GM23248 (cell line): ENCODE data around the gene STX10. TPM values are rescaled to one million over a fixed set of nuclear protein-coding genes. Genes with fewer than 3 reads are reported as not detected.
A peak's percentile ranks its signal among the peaks of the same experiment; 100 is the strongest.

Experiments used
- DNase-seq: peaks from one replicate; pipeline ENCODE4 v3.0.0-alpha.2; 2015
- H2AFZ ChIP-seq: fragments of 200-600 bp; sonication (generic); 2 replicates; pipeline ENCODE4 v1.6.1; 2016; ENCODE audit warnings: antibody characterized with exemption
- H3F3A ChIP-seq: fragments of 200-600 bp; sonication (generic); 2 replicates; pipeline ENCODE4 v1.6.1; 2016; ENCODE audit warnings: mild to moderate bottlenecking, antibody characterized with exemption, mixed run types; ENCODE audit not compliant: insufficient read depth
- H3K27ac ChIP-seq: fragments of 200-600 bp; sonication (generic); 2 replicates; pipeline ENCODE4 v1.5.1; 2016; ENCODE audit warnings: mild to moderate bottlenecking
- H3K27me3 ChIP-seq: fragments of 200-600 bp; sonication (generic); replicated peaks from 2 replicates; pipeline ENCODE4 v1.6.1; 2016; ENCODE audit warnings: mild to moderate bottlenecking; ENCODE audit not compliant: insufficient read depth
- H3K36me3 ChIP-seq: fragments of 200-600 bp; sonication (generic); 2 replicates; pipeline ENCODE4 v1.6.1; 2016; ENCODE audit warnings: low read depth, mild to moderate bottlenecking
- H3K4me1 ChIP-seq: fragments of 200-600 bp; sonication (generic); 2 replicates; pipeline ENCODE4 v1.6.1; 2016; ENCODE audit warnings: mild to moderate bottlenecking; ENCODE audit not compliant: insufficient read depth
- H3K4me2 ChIP-seq: fragments of 200-600 bp; sonication (generic); one replicate; pipeline ENCODE4 v1.6.1; 2016; ENCODE audit warnings: mild to moderate bottlenecking; ENCODE audit not compliant: unreplicated experiment
- H3K4me3 ChIP-seq: fragments of 200-600 bp; sonication (generic); 2 replicates; pipeline ENCODE4 v1.5.1; 2016; ENCODE audit warnings: mild to moderate bottlenecking
- H3K79me2 ChIP-seq: fragments of 200-600 bp; sonication (generic); 2 replicates; pipeline ENCODE4 v1.6.1; 2016; ENCODE audit warnings: mild to moderate bottlenecking; ENCODE audit not compliant: insufficient read depth
- H3K9ac ChIP-seq: fragments of 200-600 bp; sonication (generic); 2 replicates; pipeline ENCODE4 v1.6.1; 2016; ENCODE audit warnings: mild to moderate bottlenecking
- H3K9me2 ChIP-seq: fragments of 200-600 bp; sonication (generic); 2 replicates; pipeline ENCODE4 v1.6.1; 2016; ENCODE audit warnings: mixed run types, mild to moderate bottlenecking, moderate library complexity; ENCODE audit not compliant: insufficient read depth
- H3K9me3 ChIP-seq: fragments of 200-600 bp; sonication (generic); one replicate; pipeline ENCODE4 v1.6.1; 2017; ENCODE audit warnings: low read depth
- H4K20me1 ChIP-seq: fragments of 200-600 bp; sonication (generic); 2 replicates; pipeline ENCODE4 v1.6.0; 2016; ENCODE audit not compliant: insufficient read depth
- EZH2 ChIP-seq: fragments of 200-600 bp; sonication (generic); IDR thresholded peaks from 2 replicates; pipeline ENCODE4 v1.6.1; 2018; ENCODE audit warnings: antibody characterized with exemption, mild to moderate bottlenecking; ENCODE audit not compliant: insufficient read depth, poor library complexity, severe bottlenecking
- EZH2phosphoT487 ChIP-seq: fragments of 200-600 bp; sonication (generic); IDR thresholded peaks from 2 replicates; pipeline ENCODE4 v1.6.1; 2018; ENCODE audit warnings: antibody characterized with exemption, moderate library complexity, mild to moderate bottlenecking, low read depth; ENCODE audit not compliant: insufficient read depth
- WGBS, 2 experiments: methylation state at CpG; one replicate each; pipeline ENCODE4 v1.1.6; 2015 to 2017; ENCODE audit warnings: low lambda C conversion rate in 2 of 2, low coverage in 1 of 2; ENCODE audit errors: missing lambda C conversion rate in 2 of 2; 5-methylcytosine and 5-hydroxymethylcytosine counted together
- in situ Hi-C: fragments of 300-500 bp; cut with MboI; formaldehyde crosslinking; loops from 2 replicates; pipeline ENCODE4 v1.15.0; 2020
- polyA plus RNA-seq: library from polyadenylated mRNA; unstranded; fragments of >200 nt; fragmentation: Nextera tagmentation; extraction: Ambion mirVana; gene quantifications from 2 replicates; pipeline ENCODE4 v1.2.1, GENCODE V29; 2016
- total RNA-seq: library from RNA; depleted of rRNA; stranded (reverse); fragments of >200 nt; shearing (Covaris generic); gene quantifications from 2 replicates; pipeline ENCODE4 v1.2.3, GENCODE V29; 2014

The STX10 gene
- total and polyA plus RNA-seq, 2 experiments from 2014 or later, result 62.4 to 80.5 TPM

DNA sequence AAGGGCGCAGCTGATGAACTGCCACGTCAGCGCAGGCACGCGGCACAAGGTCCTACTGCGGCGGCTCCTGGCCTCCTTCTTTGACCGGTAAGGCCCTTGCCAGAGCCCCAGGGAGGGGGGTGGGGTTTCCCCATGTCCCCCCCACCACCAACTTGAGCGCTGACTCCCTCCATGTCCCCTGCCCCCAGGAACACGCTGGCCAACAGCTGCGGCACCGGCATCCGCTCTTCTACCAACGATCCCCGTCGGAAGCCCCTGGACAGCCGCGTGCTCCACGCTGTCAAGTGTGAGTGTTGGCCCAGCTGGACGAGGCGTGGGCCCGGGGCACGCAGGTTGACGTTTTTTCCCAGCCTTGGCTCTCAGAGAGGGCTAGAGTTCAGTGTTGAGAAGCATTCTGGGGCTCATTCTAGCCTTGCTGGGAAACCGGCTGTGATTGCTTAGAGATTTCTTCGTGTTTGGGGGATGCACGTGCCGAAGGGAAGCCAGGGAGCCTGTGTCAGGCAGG, 12.8 kb downstream of the STX10 start:
- Histone ChIP-seq H3K9ac (no peak overlapping the region), H3K4me2 (no peak overlapping the region), H3K27ac (no peak overlapping the region), H3K27me3 (no peaks in the 10 kb centered on the region), H3K4me3 (no peak overlapping the region), H3K9me2 (no peaks in the 10 kb centered on the region), H3K79me2 (peaks cover 60% of the 10 kb centered on the region), H3F3A (peaks cover 26% of the 10 kb centered on the region), H4K20me1 (peaks cover 10% of the 10 kb centered on the region; the same call in 1 of the 2 replicates), H2AFZ (no peak overlapping the region), H3K36me3 (peaks cover 18% of the 10 kb centered on the region), H3K9me3 (no peaks in the 10 kb centered on the region), H3K4me1 (peaks cover 24% of the 10 kb centered on the region)
- in situ Hi-C loops, result no loop called here
- no peak for TF ChIP-seq EZH2phosphoT487
- TF ChIP-seq EZH2, result no peak
- DNase-seq, result no peak
- 95% methylated on average over 23 to 28 of the region's 28 CpGs for WGBS, 2 experiments

DNA sequence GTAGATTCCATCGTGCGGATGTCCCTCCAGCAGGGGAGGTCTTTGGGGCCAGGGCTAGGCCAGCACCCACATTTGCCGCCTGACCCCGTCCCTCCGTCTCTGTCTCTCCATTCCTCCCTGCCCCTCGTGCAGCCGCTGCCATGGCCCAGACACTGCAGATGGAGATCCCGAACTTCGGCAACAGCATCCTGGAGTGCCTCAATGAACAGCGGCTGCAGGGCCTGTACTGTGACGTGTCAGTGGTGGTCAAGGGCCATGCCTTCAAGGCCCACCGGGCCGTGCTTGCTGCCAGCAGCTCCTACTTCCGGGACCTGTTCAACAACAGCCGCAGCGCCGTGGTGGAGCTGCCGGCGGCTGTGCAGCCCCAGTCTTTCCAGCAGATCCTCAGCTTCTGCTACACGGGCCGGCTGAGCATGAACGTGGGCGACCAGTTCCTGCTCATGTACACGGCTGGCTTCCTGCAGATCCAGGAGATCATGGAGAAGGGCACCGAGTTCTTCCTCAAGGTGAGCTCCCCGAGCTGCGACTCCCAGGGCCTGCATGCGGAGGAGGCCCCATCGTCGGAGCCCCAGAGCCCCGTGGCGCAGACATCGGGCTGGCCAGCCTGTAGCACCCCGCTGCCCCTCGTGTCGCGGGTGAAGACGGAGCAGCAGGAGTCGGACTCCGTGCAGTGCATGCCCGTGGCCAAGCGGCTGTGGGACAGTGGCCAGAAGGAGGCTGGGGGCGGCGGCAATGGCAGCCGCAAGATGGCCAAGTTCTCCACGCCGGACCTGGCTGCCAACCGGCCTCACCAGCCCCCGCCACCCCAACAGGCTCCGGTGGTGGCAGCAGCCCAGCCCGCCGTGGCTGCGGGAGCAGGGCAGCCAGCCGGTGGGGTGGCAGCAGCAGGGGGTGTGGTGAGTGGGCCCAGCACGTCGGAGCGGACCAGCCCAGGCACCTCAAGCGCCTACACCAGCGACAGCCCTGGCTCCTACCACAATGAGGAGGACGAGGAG, 14.8 kb downstream of the STX10 start:
- H3K79me2 ChIP-seq, result peaks cover 78% of the 10 kb centered on the region

DNA sequence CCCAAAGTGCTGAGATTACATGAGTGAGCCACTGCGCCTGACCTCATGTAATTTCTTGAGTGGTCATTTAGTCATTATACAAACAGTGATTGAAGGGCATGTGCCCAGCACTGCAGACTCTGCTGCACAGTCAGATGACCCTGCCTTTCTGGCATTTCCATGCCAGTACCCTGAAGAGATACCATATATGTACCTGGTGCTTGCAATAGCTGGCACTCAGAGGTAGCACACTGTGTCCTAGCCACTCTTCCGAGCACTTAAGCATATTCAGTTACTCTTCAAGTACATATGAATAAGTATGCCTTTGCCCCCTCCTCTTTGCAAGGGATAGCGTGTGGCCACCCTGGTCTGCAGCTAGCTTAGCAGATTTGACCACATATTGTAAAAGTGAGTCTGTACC, 15.5 kb downstream of the STX10 start:
- Histone ChIP-seq H3K4me1 (peaks cover 30% of the 10 kb centered on the region), H3K9me2 (no peaks in the 10 kb centered on the region), H3K27ac (peak overlapping the region; percentile 81; the same call in 1 of the 2 replicates), H3K9ac (no peak overlapping the region), H4K20me1 (peaks cover 10% of the 10 kb centered on the region; the same call in 1 of the 2 replicates), H3K4me3 (no peak overlapping the region), H2AFZ (no peak overlapping the region), H3K4me2 (no peak overlapping the region), H3K9me3 (no peaks in the 10 kb centered on the region), H3K27me3 (no peaks in the 10 kb centered on the region), H3F3A (peaks cover 33% of the 10 kb centered on the region), H3K36me3 (peaks cover 18% of the 10 kb centered on the region), H3K79me2 (peaks cover 86% of the 10 kb centered on the region)
- 94 to 98% methylated on average over 3 of the region's 3 CpGs for WGBS, 2 experiments
- in situ Hi-C loops, result no loop called here
- no peak for TF ChIP-seq EZH2phosphoT487
- no peak for TF ChIP-seq EZH2
- DNase-seq, result peak; percentile 21

More for the DNA sequence above, 14.8 kb downstream of the STX10 start:
- H3K36me3 ChIP-seq, result peaks cover 18% of the 10 kb centered on the region
- H3F3A ChIP-seq, result peaks cover 33% of the 10 kb centered on the region
- WGBS, 2 experiments, result 91 to 92% methylated on average over 48 to 60 of the region's 60 CpGs
- no peak overlapping the region for H2AFZ ChIP-seq
- H3K9me3 ChIP-seq, result no peaks in the 10 kb centered on the region
- no peak overlapping the region for H3K27ac ChIP-seq
- TF ChIP-seq EZH2 (no peak), EZH2phosphoT487 (no peak)
- no peaks in the 10 kb centered on the region for H3K9me2 ChIP-seq
- H3K27me3 ChIP-seq, result no peaks in the 10 kb centered on the region
- H3K4me1 ChIP-seq, result peaks cover 30% of the 10 kb centered on the region
- in situ Hi-C loops, result no loop called here
- H4K20me1 ChIP-seq, result peaks cover 10% of the 10 kb centered on the region; the same call in 1 of the 2 replicates
- DNase-seq, result no peak
- no peak overlapping the region for H3K4me3 ChIP-seq
- no peak overlapping the region for H3K9ac ChIP-seq
- H3K4me2 ChIP-seq, result no peak overlapping the region

DNA sequence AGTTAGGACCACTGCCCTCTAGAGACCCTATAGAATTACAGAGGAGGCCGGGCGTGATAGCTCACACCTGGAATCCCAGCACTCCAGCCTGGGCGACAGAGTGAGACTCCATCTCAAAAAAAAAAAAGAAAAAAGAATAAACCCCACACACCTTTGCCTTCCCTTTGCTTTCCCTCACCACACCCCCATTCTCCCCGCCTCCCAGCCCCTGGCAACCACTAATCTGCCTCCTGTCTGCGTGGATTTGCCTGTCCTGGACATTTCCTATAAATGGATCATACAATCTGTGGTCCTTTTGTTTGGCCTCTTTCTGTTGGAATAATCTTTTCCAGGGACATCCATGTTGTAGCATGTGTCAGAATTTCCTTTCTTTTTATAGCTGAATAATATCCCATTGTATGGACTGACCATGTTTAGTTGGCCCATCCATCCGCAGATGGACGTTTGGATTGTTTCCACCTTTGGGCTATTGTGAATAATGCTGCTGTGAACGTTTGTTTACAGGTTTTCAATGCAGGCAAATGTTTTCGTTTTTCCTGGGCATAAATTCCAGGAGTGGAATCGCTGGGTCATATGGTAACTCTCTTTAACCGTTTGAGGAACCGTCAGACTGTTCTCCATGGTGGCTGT, 16.8 kb downstream of the STX10 start:
- in situ Hi-C loops, result no loop called here
- H3K36me3 ChIP-seq, result peaks cover 18% of the 10 kb centered on the region
- H3K27ac ChIP-seq, result peak overlapping the region; percentile 81

More for the DNA sequence above, 16.8 kb downstream of the STX10 start:
- H3K27me3 ChIP-seq, result no peaks in the 10 kb centered on the region
- H2AFZ ChIP-seq, result no peak overlapping the region
- no peak for TF ChIP-seq EZH2
- TF ChIP-seq EZH2phosphoT487, result no peak
- no peaks in the 10 kb centered on the region for H3K9me3 ChIP-seq
- peak overlapping the region; percentile 70 for H3K4me2 ChIP-seq
- peaks cover 33% of the 10 kb centered on the region for H3F3A ChIP-seq
- no peaks in the 10 kb centered on the region for H3K9me2 ChIP-seq
- peaks cover 10% of the 10 kb centered on the region; the same call in 1 of the 2 replicates for H4K20me1 ChIP-seq
- H3K79me2 ChIP-seq, result peaks cover 93% of the 10 kb centered on the region
- 61 to 68% methylated on average over 9 to 12 of the region's 12 CpGs for WGBS, 2 experiments
- DNase-seq, result no peak
- peak overlapping the region; percentile 39; the same call in 1 of the 2 replicates for H3K9ac ChIP-seq
- no peak overlapping the region for H3K4me3 ChIP-seq
- H3K4me1 ChIP-seq, result peaks cover 30% of the 10 kb centered on the region
